Measurements from ENCODE around the gene IL12B.
A peak's percentile ranks its signal among the peaks of the same experiment; 100 is the strongest.
"Not testable (repeated sequence)": the region's sequence is repeated elsewhere in the genome, so short reads cannot be mapped to it uniquely, and the experiment has no call there.

The IL12B gene

GRCh38 chr5:159330131-159330800 lies at the start of gene IL12B:
Gene IL12B (minus strand): TSS chr5:159330487. CDS start chr5:159326782, 3,705 bp downstream.
- no peaks in the 10 kb centered on the region for H3K27me3 ChIP-seq (replicated peaks)
- no peak for DNase-seq
- H3K36me3 ChIP-seq (replicated peaks), result no peaks in the 10 kb centered on the region
- H3K27ac ChIP-seq, result no peak within 1 kb of the TSS
- TF ChIP-seq CTCF (IDR thresholded peaks at IDR 0.05; ENCODE audit: low read depth, low read length, missing control alignments), result no peak
- peak within 1 kb of the TSS; percentile 57 for H3K4me3 ChIP-seq (ENCODE audit: low read depth, low read length)
- in situ Hi-C loops (cut with HindIII; ENCODE audit: low pct_ligation_motif_present, low sequenced_read_pairs), result no loop called here

DNA sequence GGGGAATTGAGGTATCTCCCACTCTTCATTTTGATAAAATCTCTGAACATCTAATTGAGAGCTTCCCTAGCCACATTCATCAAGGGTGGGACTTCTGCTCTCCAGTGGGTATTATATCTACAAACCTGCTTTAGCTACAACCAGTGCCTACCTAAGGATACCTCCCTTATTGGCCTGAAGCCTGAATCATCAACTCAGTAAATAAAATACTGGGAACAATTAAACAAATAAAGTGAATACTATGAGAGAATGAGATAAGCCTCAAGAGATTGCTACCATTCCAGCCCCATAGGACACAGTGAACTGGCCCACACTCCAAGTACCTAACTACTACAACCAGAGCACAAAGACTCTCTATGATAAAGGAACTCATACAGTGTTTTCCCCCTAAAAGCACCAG lies 47.4 kb upstream of the IL12B start:
- in situ Hi-C loops (cut with HindIII; ENCODE audit: low pct_ligation_motif_present, low sequenced_read_pairs), result no loop called here
- TF ChIP-seq CTCF (IDR thresholded peaks at IDR 0.05; ENCODE audit: low read depth, low read length, missing control alignments), result no peak
- H3K4me3 ChIP-seq (ENCODE audit: low read depth, low read length), result no peak overlapping the region
- H3K27ac ChIP-seq, result no peak overlapping the region
- no peaks in the 10 kb centered on the region for H3K36me3 ChIP-seq (replicated peaks)
- no peak for DNase-seq
- no peaks in the 10 kb centered on the region for H3K27me3 ChIP-seq (replicated peaks)

GRCh38 chr5:159367866-159368265 lies 37.6 kb upstream of the IL12B start:
- in situ Hi-C loops (cut with HindIII; ENCODE audit: low pct_ligation_motif_present, low sequenced_read_pairs); DNase-seq; H3K4me3 ChIP-seq (ENCODE audit: low read depth, low read length); H3K36me3 ChIP-seq (replicated peaks); H3K27ac ChIP-seq; H3K27me3 ChIP-seq (replicated peaks): not testable (repeated sequence)

GRCh38 chr5:159366776-159367175 lies 36.5 kb upstream of the IL12B start:
- H3K27ac ChIP-seq; in situ Hi-C loops (cut with HindIII; ENCODE audit: low pct_ligation_motif_present, low sequenced_read_pairs); DNase-seq; H3K36me3 ChIP-seq (replicated peaks); H3K27me3 ChIP-seq (replicated peaks); H3K4me3 ChIP-seq (ENCODE audit: low read depth, low read length): not testable (repeated sequence)

DNA sequence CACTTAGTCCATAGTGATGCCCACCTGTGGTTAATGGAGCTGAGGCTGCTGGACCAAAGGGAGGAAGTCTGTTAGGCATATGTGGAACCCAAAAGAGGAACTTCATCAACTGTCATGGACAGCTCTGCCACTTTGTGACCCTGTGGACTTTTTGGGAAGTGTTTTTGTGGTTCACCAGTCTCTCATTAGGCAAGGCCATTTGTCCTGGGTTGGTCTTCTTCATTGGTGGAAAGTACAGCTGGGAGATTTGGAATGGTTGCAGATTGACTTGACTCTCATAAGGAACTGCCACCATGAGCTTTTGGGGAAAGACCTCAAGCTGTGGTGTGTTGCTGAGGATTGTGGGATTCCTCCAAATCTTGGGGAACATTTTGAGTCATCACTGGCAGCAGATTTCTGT lies 31.9 kb upstream of the IL12B start:
- no peak for TF ChIP-seq CTCF (IDR thresholded peaks at IDR 0.05; ENCODE audit: low read depth, low read length, missing control alignments)
- Histone ChIP-seq H3K36me3 (replicated peaks) (no peaks in the 10 kb centered on the region), H3K27ac (no peak overlapping the region), H3K27me3 (replicated peaks) (no peaks in the 10 kb centered on the region), H3K4me3 (ENCODE audit: low read depth, low read length) (no peak overlapping the region)
- no peak for DNase-seq
- in situ Hi-C loops (cut with HindIII; ENCODE audit: low pct_ligation_motif_present, low sequenced_read_pairs), result no loop called here

DNA sequence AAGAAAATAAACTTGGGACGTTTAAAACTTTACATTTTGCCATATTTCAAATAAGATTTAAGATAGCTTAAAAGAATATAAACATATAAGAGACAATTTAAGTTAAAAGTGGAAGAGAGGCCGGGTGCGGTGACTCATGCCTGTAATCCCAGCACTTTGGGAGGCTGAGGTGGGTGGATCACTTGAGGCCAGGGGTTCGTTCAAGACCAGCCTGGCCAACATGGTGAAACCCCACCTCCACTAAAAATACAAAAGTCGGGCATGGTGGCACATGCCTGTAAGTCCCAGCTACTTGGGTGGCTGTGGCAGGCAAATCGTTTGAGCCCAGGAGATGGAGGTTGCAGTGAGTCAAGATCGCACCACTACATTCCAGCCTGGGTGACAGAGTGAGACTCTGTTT lies 29.6 kb upstream of the IL12B start:
- DNase-seq; in situ Hi-C loops (cut with HindIII; ENCODE audit: low pct_ligation_motif_present, low sequenced_read_pairs); H3K4me3 ChIP-seq (ENCODE audit: low read depth, low read length); H3K36me3 ChIP-seq (replicated peaks); H3K27ac ChIP-seq; H3K27me3 ChIP-seq (replicated peaks): not testable (repeated sequence)

GRCh38 chr5:159359408-159359807 lies 29.1 kb upstream of the IL12B start:
- no peak overlapping the region for H3K4me3 ChIP-seq (ENCODE audit: low read depth, low read length)
- in situ Hi-C loops (cut with HindIII; ENCODE audit: low pct_ligation_motif_present, low sequenced_read_pairs), result no loop called here
- no peak for TF ChIP-seq CTCF (IDR thresholded peaks at IDR 0.05; ENCODE audit: low read depth, low read length, missing control alignments)
- no peaks in the 10 kb centered on the region for H3K27me3 ChIP-seq (replicated peaks)
- H3K36me3 ChIP-seq (replicated peaks), result no peaks in the 10 kb centered on the region
- no peak overlapping the region for H3K27ac ChIP-seq
- DNase-seq, result no peak
